Ishikawa (cell line): ENCODE data around the gene ATP2C1.

Experiments used
- CEBPB ChIP-seq: IDR thresholded peaks from 2 replicates; pipeline ENCODE4 v1.6.1; 2012
- CREB1 ChIP-seq: IDR thresholded peaks from 2 replicates; pipeline ENCODE4 v1.6.1; 2012; ENCODE audit warnings: low read depth
- EGR1 ChIP-seq: IDR thresholded peaks from 2 replicates; pipeline ENCODE4 v1.6.1; 2012
- EP300 ChIP-seq: IDR thresholded peaks from 2 replicates; pipeline ENCODE4 v1.6.1; 2012; ENCODE audit warnings: borderline replicate concordance
- FOXM1 ChIP-seq: IDR thresholded peaks from 2 replicates; pipeline ENCODE4 v1.6.1; 2012; ENCODE audit warnings: low read depth, borderline replicate concordance
- NFIC ChIP-seq: IDR thresholded peaks from 2 replicates; pipeline ENCODE4 v1.6.1; 2012
- RAD21 ChIP-seq: IDR thresholded peaks from 2 replicates; pipeline ENCODE4 v1.6.1; 2012; ENCODE audit warnings: low read depth
- TAF1 ChIP-seq: IDR thresholded peaks from 2 replicates; pipeline ENCODE4 v1.6.1; 2012; ENCODE audit warnings: low read depth, mild to moderate bottlenecking
- TCF12 ChIP-seq: IDR thresholded peaks from 2 replicates; pipeline ENCODE4 v1.6.1; 2012; ENCODE audit warnings: low read depth
- TEAD4 ChIP-seq: IDR thresholded peaks from 2 replicates; pipeline ENCODE4 v1.6.1; 2012
- YY1 ChIP-seq: IDR thresholded peaks from 2 replicates; pipeline ENCODE4 v1.6.1; 2012; ENCODE audit warnings: low read depth
- ZBTB7A ChIP-seq: IDR thresholded peaks from 2 replicates; pipeline ENCODE4 v1.6.1; 2012; ENCODE audit warnings: low read depth
- TF ChIP-seq, protein P1 (sequence below): IDR thresholded peaks from 2 replicates; pipeline ENCODE4 v1.6.1; 2012
- TF ChIP-seq, protein P2 (sequence below): IDR thresholded peaks from 2 replicates; pipeline ENCODE4 v1.6.1; 2012; ENCODE audit warnings: low read depth, mild to moderate bottlenecking
- TF ChIP-seq, protein P3 (sequence below): IDR thresholded peaks from 2 replicates; pipeline ENCODE4 v1.6.1; 2012

Gene ATP2C1

DNA sequence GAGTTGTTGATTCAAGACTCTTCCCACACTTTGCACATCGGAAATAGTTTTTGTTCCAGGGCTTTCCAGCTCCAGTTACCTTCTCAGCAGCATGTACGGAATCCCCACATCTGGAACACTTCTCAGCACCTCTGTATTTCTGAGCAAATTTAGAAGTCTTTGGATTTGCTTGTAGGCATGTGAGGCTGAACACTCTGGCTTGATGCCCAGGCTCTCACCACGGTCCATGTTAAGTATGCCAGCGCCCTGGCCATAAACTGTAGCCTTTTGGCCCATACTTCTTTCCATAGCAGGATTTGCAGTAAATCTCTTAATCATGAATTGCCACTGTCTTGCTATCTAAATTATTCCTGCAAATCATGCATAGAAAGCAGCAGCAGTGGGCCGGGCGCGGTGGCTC, 24.4 kb downstream of the ATP2C1 start:
- TF ChIP-seq FOXM1 (no peak), EP300 (no peak), EGR1 (no peak), ZBTB7A (no peak), TAF1 (no peak)

DNA sequence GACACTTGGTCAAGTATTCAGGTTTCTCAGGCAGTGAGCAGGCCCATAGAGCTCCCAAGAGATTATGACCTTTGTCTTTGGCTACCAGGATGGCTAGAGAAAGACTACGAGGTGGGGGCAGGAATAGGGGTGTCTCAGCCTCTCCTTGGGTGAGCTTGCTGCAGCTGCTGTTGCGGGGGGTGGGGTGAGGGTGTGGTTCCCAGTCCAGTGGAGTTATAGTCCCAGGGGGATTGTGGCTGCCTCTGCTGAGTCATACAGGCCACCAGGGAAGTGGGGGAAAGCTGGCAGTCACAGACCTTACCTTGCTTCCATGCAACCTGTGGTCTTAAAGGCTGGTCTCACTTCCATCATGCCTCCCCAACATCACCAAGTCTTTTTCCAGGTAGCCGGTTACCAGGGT, 31.7 kb downstream of the ATP2C1 start:
- TF ChIP-seq EGR1 (no peak), TCF12 (no peak), EP300 (no peak), TEAD4 (no peak), ZBTB7A (no peak), CEBPB (no peak)
- TF ChIP-seq, protein P1, sequence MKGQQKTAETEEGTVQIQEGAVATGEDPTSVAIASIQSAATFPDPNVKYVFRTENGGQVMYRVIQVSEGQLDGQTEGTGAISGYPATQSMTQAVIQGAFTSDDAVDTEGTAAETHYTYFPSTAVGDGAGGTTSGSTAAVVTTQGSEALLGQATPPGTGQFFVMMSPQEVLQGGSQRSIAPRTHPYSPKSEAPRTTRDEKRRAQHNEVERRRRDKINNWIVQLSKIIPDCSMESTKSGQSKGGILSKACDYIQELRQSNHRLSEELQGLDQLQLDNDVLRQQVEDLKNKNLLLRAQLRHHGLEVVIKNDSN = no peak

DNA sequence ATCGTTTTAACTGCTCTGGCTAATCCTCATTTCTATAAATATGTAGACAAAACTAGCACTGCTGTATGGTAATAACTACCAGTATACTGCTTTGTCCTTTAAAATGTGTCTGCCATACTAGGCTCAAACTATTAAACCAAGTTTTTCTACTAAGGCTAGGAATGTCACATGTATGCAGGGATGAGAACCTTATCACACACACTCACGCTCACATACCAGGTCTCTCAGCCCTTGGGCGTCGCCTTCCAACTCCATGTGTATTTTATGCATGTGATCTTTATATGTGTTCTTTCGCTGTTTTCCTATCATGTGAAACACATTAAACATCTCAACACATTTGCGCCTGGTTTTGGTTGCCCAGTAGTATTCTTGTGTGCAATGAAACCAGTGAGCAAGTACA, 32.6 kb downstream of the ATP2C1 start:
- TF ChIP-seq RAD21 (no peak), EP300 (no peak), NFIC (no peak), TAF1 (no peak), TEAD4 (no peak), YY1 (no peak)
- TF ChIP-seq, protein P2, sequence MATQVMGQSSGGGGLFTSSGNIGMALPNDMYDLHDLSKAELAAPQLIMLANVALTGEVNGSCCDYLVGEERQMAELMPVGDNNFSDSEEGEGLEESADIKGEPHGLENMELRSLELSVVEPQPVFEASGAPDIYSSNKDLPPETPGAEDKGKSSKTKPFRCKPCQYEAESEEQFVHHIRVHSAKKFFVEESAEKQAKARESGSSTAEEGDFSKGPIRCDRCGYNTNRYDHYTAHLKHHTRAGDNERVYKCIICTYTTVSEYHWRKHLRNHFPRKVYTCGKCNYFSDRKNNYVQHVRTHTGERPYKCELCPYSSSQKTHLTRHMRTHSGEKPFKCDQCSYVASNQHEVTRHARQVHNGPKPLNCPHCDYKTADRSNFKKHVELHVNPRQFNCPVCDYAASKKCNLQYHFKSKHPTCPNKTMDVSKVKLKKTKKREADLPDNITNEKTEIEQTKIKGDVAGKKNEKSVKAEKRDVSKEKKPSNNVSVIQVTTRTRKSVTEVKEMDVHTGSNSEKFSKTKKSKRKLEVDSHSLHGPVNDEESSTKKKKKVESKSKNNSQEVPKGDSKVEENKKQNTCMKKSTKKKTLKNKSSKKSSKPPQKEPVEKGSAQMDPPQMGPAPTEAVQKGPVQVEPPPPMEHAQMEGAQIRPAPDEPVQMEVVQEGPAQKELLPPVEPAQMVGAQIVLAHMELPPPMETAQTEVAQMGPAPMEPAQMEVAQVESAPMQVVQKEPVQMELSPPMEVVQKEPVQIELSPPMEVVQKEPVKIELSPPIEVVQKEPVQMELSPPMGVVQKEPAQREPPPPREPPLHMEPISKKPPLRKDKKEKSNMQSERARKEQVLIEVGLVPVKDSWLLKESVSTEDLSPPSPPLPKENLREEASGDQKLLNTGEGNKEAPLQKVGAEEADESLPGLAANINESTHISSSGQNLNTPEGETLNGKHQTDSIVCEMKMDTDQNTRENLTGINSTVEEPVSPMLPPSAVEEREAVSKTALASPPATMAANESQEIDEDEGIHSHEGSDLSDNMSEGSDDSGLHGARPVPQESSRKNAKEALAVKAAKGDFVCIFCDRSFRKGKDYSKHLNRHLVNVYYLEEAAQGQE = no peak

DNA sequence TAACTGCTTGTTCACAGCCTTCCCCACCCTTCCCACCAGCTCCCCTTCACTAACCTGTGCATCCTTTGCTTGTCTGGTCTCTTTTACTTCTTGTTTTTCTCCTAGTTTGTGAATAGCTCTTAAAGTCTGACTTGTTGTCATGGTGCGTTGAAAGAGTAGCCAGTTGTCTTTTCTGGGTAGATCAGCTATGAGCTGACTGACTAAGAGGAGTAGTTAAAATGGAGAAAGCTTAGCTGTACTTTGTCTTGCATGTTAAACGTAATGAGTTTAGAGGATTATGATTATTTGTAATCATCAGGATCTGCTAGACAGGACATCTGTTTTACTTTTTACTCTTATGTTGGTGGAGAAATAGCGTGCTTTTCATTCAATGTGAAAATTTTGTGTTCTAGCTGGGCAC, 35.9 kb downstream of the ATP2C1 start:
- no peak for TF ChIP-seq NFIC
- no peak for TF ChIP-seq YY1
- TF ChIP-seq, protein P1 = no peak
- TF ChIP-seq TEAD4 = no peak
- no peak for TF ChIP-seq EP300
- no peak for TF ChIP-seq RAD21

DNA sequence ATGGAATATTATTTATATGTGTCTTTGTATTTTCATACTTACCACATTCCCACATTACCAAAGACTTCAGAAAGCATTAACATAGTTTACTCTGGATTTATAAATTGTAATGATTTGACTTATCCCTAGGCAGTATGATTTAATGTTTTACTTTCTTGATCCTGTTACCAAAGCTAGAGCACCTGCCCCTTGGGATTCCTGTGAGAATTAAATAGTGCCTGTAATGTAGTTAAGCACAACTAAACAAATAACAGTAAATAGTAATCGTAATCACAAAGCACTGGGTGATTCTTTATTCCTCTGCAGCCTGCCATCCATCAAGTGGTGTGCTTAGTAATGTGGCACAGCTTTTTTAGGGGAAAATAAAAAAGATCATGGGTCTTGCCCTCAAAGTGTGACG, 39.1 kb downstream of the ATP2C1 start:
- TF ChIP-seq TAF1 (no peak), YY1 (no peak), FOXM1 (no peak), TCF12 (no peak), RAD21 (no peak), ZBTB7A (no peak), EGR1 (no peak), NFIC (no peak), EP300 (no peak), CEBPB (no peak), TEAD4 (no peak), CREB1 (no peak)
- TF ChIP-seq, protein P2 = no peak
- TF ChIP-seq, protein P1 = no peak
- TF ChIP-seq, protein P3, sequence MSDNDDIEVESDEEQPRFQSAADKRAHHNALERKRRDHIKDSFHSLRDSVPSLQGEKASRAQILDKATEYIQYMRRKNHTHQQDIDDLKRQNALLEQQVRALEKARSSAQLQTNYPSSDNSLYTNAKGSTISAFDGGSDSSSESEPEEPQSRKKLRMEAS = no peak

DNA sequence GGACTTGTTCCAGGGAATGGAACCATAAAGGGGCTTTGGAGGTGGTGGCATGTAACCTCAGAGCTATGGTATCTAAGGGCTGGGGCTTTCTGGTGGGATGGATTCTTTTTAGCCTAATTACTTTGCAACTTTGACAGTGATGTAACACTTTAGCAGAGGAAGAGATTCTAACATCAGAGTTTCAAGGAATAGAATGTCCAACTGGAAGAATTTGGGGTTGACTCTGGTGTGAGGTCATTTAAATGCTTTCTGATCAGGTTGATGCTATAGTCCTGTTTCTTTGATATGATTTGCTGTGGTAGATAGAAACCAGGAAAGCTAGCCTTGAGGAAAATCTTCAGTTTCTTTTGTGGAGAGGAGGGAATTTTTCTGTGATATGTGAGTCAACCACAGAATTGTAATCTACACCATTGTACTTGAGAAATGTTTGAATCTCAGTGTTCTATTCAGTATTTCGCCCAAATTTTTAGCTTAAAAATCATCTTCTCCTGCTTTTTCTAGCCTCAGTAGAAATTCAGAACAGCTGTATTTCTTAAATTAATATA, 40.0 kb downstream of the ATP2C1 start:
- TF ChIP-seq CEBPB = no peak
- no peak for TF ChIP-seq FOXM1
- TF ChIP-seq CREB1 = no peak

DNA sequence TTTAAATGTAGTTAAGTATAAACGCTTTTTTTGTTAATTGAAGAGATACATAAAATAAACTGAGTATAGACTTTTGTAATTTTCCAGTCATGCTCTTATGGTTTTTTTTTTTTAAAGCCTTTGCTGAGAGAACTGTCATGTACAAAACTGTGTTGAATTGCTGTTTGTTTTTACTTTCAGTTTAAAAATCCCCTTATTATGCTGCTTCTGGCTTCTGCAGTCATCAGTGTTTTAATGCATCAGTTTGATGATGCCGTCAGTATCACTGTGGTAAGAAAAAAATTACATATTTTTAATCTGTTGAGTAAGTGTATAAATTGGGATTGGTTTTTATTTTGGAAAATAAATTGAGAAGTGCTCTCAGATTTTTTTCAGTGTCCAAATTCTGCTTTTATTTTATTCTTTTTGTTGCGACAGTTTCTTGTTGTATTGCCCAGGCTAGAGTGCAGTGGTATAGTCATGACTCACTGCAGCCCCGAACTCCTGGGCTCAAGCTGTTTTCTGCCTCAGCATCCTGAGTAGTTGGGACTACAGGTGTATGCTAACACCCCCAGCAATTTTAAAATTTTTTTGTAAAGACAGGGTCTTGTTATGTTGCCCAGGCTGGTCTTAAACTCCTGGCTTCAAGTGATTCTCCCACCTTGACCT, 40.7 kb downstream of the ATP2C1 start:
- TF ChIP-seq CEBPB (no peak), EGR1 (no peak), TEAD4 (no peak), EP300 (no peak), CREB1 (no peak), YY1 (no peak), RAD21 (no peak), TAF1 (no peak), NFIC (no peak), ZBTB7A (no peak), TCF12 (no peak), FOXM1 (no peak)
- TF ChIP-seq, protein P1 = no peak
- TF ChIP-seq, protein P3 = no peak
- TF ChIP-seq, protein P2 = no peak
